ENCODE data around the gene TSPO2.

TSPO2 gene

GRCh38 chr6:41083072-41083471 lies 40.8 kb downstream of the TSPO2 start:
- TF ChIP-seq ZNF8 (CRISPR knock-in tag; IDR thresholded peaks at IDR 0.05) (no peak), ZNF565 (CRISPR knock-in tag; conservative IDR thresholded peaks at IDR 0.05; ENCODE audit: low read depth) (no peak), GLIS3 (CRISPR knock-in tag; IDR thresholded peaks at IDR 0.05) (no peak), BACH2 (CRISPR knock-in tag; IDR thresholded peaks at IDR 0.05; ENCODE audit: borderline replicate concordance) (no peak), OSR1 (CRISPR knock-in tag; IDR thresholded peaks at IDR 0.05) (no peak), PPARA (CRISPR knock-in tag; IDR thresholded peaks at IDR 0.05; ENCODE audit: borderline replicate concordance) (no peak), ESRRG (CRISPR knock-in tag; IDR thresholded peaks at IDR 0.05) (no peak), ZNF70 (CRISPR knock-in tag; IDR thresholded peaks at IDR 0.05) (no peak), SNAI2 (CRISPR knock-in tag; IDR thresholded peaks at IDR 0.05) (no peak), ARNTL (CRISPR knock-in tag; IDR thresholded peaks at IDR 0.05; ENCODE audit: borderline replicate concordance, low read depth) (no peak), TOX (CRISPR knock-in tag; IDR thresholded peaks at IDR 0.05; ENCODE audit: borderline replicate concordance) (no peak), CSDC2 (CRISPR knock-in tag; IDR thresholded peaks at IDR 0.05) (no peak), RARB (CRISPR knock-in tag; IDR thresholded peaks at IDR 0.05) (no peak), POU6F1 (CRISPR knock-in tag; IDR thresholded peaks at IDR 0.05; ENCODE audit: borderline replicate concordance, low read depth) (no peak), CREB5 (CRISPR knock-in tag; IDR thresholded peaks at IDR 0.05; ENCODE audit: low read depth) (no peak), ZC3H10 (CRISPR knock-in tag; IDR thresholded peaks at IDR 0.05) (no peak), ISL1 (CRISPR knock-in tag; IDR thresholded peaks at IDR 0.05) (no peak)
- TF ChIP-seq, protein P1, sequence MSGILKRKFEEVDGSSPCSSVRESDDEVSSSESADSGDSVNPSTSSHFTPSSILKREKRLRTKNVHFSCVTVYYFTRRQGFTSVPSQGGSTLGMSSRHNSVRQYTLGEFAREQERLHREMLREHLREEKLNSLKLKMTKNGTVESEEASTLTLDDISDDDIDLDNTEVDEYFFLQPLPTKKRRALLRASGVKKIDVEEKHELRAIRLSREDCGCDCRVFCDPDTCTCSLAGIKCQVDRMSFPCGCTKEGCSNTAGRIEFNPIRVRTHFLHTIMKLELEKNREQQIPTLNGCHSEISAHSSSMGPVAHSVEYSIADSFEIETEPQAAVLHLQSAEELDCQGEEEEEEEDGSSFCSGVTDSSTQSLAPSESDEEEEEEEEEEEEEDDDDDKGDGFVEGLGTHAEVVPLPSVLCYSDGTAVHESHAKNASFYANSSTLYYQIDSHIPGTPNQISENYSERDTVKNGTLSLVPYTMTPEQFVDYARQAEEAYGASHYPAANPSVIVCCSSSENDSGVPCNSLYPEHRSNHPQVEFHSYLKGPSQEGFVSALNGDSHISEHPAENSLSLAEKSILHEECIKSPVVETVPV (CRISPR knock-in tag; IDR thresholded peaks at IDR 0.05) = no peak
- TF ChIP-seq, protein P2, sequence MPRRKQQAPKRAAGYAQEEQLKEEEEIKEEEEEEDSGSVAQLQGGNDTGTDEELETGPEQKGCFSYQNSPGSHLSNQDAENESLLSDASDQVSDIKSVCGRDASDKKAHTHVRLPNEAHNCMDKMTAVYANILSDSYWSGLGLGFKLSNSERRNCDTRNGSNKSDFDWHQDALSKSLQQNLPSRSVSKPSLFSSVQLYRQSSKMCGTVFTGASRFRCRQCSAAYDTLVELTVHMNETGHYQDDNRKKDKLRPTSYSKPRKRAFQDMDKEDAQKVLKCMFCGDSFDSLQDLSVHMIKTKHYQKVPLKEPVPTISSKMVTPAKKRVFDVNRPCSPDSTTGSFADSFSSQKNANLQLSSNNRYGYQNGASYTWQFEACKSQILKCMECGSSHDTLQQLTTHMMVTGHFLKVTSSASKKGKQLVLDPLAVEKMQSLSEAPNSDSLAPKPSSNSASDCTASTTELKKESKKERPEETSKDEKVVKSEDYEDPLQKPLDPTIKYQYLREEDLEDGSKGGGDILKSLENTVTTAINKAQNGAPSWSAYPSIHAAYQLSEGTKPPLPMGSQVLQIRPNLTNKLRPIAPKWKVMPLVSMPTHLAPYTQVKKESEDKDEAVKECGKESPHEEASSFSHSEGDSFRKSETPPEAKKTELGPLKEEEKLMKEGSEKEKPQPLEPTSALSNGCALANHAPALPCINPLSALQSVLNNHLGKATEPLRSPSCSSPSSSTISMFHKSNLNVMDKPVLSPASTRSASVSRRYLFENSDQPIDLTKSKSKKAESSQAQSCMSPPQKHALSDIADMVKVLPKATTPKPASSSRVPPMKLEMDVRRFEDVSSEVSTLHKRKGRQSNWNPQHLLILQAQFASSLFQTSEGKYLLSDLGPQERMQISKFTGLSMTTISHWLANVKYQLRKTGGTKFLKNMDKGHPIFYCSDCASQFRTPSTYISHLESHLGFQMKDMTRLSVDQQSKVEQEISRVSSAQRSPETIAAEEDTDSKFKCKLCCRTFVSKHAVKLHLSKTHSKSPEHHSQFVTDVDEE (CRISPR knock-in tag; IDR thresholded peaks at IDR 0.05) = no peak
- TF ChIP-seq, protein P3, sequence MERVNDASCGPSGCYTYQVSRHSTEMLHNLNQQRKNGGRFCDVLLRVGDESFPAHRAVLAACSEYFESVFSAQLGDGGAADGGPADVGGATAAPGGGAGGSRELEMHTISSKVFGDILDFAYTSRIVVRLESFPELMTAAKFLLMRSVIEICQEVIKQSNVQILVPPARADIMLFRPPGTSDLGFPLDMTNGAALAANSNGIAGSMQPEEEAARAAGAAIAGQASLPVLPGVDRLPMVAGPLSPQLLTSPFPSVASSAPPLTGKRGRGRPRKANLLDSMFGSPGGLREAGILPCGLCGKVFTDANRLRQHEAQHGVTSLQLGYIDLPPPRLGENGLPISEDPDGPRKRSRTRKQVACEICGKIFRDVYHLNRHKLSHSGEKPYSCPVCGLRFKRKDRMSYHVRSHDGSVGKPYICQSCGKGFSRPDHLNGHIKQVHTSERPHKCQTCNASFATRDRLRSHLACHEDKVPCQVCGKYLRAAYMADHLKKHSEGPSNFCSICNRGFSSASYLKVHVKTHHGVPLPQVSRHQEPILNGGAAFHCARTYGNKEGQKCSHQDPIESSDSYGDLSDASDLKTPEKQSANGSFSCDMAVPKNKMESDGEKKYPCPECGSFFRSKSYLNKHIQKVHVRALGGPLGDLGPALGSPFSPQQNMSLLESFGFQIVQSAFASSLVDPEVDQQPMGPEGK (CRISPR knock-in tag; IDR thresholded peaks at IDR 0.05; ENCODE audit: borderline replicate concordance) = no peak
- no peak for ATAC-seq

- ATAC-seq = no peak
- TF ChIP-seq TCF4 (CRISPR knock-in tag; IDR thresholded peaks at IDR 0.05; ENCODE audit: borderline replicate concordance) = no peak
- TF ChIP-seq, protein P1 (CRISPR knock-in tag; IDR thresholded peaks at IDR 0.05) = no peak
- TF ChIP-seq ZFP30 (CRISPR knock-in tag; IDR thresholded peaks at IDR 0.05) = no peak
- TF ChIP-seq ZNF70 (CRISPR knock-in tag; IDR thresholded peaks at IDR 0.05) = no peak
- TF ChIP-seq, protein P2 (CRISPR knock-in tag; IDR thresholded peaks at IDR 0.05) = no peak
- TF ChIP-seq POU6F1 (CRISPR knock-in tag; IDR thresholded peaks at IDR 0.05; ENCODE audit: borderline replicate concordance, low read depth) = no peak
- no peak for TF ChIP-seq CREB5 (CRISPR knock-in tag; IDR thresholded peaks at IDR 0.05; ENCODE audit: low read depth)
- TF ChIP-seq GLIS3 (CRISPR knock-in tag; IDR thresholded peaks at IDR 0.05) = no peak
- no peak for TF ChIP-seq ZC3H10 (CRISPR knock-in tag; IDR thresholded peaks at IDR 0.05)
- TF ChIP-seq OSR1 (CRISPR knock-in tag; IDR thresholded peaks at IDR 0.05) = no peak
- TF ChIP-seq ZNF8 (CRISPR knock-in tag; IDR thresholded peaks at IDR 0.05) = no peak
- TF ChIP-seq ESRRG (CRISPR knock-in tag; IDR thresholded peaks at IDR 0.05) = no peak
- TF ChIP-seq RARB (CRISPR knock-in tag; IDR thresholded peaks at IDR 0.05) = no peak
- TF ChIP-seq ZNF565 (CRISPR knock-in tag; conservative IDR thresholded peaks at IDR 0.05; ENCODE audit: low read depth) = no peak
- no peak for TF ChIP-seq TOX (CRISPR knock-in tag; IDR thresholded peaks at IDR 0.05; ENCODE audit: borderline replicate concordance)
These were observed 42.9 kb downstream of the TSPO2 start for GRCh38 chr6:41085182-41085581.
